Mesodermal cell (in vitro differentiated cells): ENCODE results near the gene CASKIN2.

ENCODE experiments used
- H3K27ac ChIP-seq: 2 replicates; pipeline ENCODE4 v1.7.0; 2013; ENCODE audit warnings: mild to moderate bottlenecking, low read depth, low read length, moderate library complexity; ENCODE audit not compliant: severe bottlenecking
- H3K36me3 ChIP-seq: 2 replicates; pipeline ENCODE4 v1.7.1; 2013; ENCODE audit warnings: mild to moderate bottlenecking, low read length, moderate library complexity; ENCODE audit not compliant: control insufficient read depth, insufficient read depth
- H3K4me1 ChIP-seq: one replicate; pipeline ENCODE4 v1.7.1; 2013; ENCODE audit warnings: mild to moderate bottlenecking, low read length; ENCODE audit not compliant: insufficient read depth, control insufficient read depth, poor library complexity, severe bottlenecking
- H3K4me3 ChIP-seq: 2 replicates; pipeline ENCODE4 v1.7.0; 2013; ENCODE audit warnings: low read length, control low read depth, mild to moderate bottlenecking; ENCODE audit not compliant: insufficient read depth, poor library complexity, severe bottlenecking; ENCODE audit errors: extremely low read depth
- H3K9me3 ChIP-seq: 2 replicates; pipeline ENCODE4 v1.7.1; 2013; ENCODE audit warnings: mild to moderate bottlenecking, low read length, moderate library complexity; ENCODE audit not compliant: control insufficient read depth
- WGBS, 2 experiments: methylation state at CpG; one replicate each; pipeline ENCODE4 v1.1.5; 2013; ENCODE audit warnings: missing lambda C conversion rate in 2 of 2; ENCODE audit not compliant: insufficient coverage in 2 of 2; 5-methylcytosine and 5-hydroxymethylcytosine counted together

The CASKIN2 gene

GRCh38 chr17:75509528-75510258 is 5.6 kb downstream of the CASKIN2 start:
- Histone ChIP-seq H3K27ac (no peak overlapping the region), H3K4me1 (peaks cover 17% of the 10 kb centered on the region), H3K4me3 (no peak overlapping the region), H3K36me3 (peaks cover 50% of the 10 kb centered on the region), H3K9me3 (no peaks in the 10 kb centered on the region)
- 94% methylated on average over 6 to 10 of the region's 19 CpGs for whole genome bisulfite sequencing, 2 experiments

GRCh38 chr17:75508931-75509361 is 6.4 kb downstream of the CASKIN2 start:
- H3K9me3 ChIP-seq = no peaks in the 10 kb centered on the region
- peaks cover 55% of the 10 kb centered on the region for H3K36me3 ChIP-seq
- 93 to 97% methylated on average over 4 to 5 of the region's 5 CpGs for WGBS, 2 experiments
- H3K4me3 ChIP-seq = no peak overlapping the region
- H3K4me1 ChIP-seq = peaks cover 11% of the 10 kb centered on the region
- H3K27ac ChIP-seq = no peak overlapping the region

- WGBS, 2 experiments = 85 to 87% methylated on average over 15 to 20 of the region's 27 CpGs
- peaks cover 5% of the 10 kb centered on the region for H3K4me1 ChIP-seq
Measured at GRCh38 chr17:75507733-75508719, 7.3 kb downstream of the CASKIN2 start.

GRCh38 chr17:75506888-75507287 is 8.4 kb downstream of the CASKIN2 start:
- Histone ChIP-seq H3K4me3 (no peak overlapping the region), H3K9me3 (no peaks in the 10 kb centered on the region), H3K36me3 (peaks cover 42% of the 10 kb centered on the region), H3K27ac (no peak overlapping the region), H3K4me1 (peaks cover 4% of the 10 kb centered on the region)
- 96 to 97% methylated on average over 18 to 20 of the region's 20 CpGs for WGBS, 2 experiments

More at GRCh38 chr17:75507733-75508719, 7.3 kb downstream of the CASKIN2 start:
- Histone ChIP-seq H3K4me3 (no peak overlapping the region), H3K36me3 (peaks cover 49% of the 10 kb centered on the region), H3K9me3 (no peaks in the 10 kb centered on the region), H3K27ac (no peak overlapping the region)

GRCh38 chr17:75506134-75506533 is 9.2 kb downstream of the CASKIN2 start:
- Histone ChIP-seq H3K36me3 (peaks cover 42% of the 10 kb centered on the region), H3K9me3 (no peaks in the 10 kb centered on the region), H3K27ac (no peak overlapping the region), H3K4me1 (peaks cover 4% of the 10 kb centered on the region), H3K4me3 (no peak overlapping the region)
- WGBS, 2 experiments = 96% methylated on average over 10 to 13 of the region's 21 CpGs

- H3K4me3 ChIP-seq = no peak overlapping the region
- H3K4me1 ChIP-seq = peaks cover 2% of the 10 kb centered on the region
- 94 to 97% methylated on average over 12 to 15 of the region's 15 CpGs for WGBS, 2 experiments
- no peaks in the 10 kb centered on the region for H3K9me3 ChIP-seq
- no peak overlapping the region for H3K27ac ChIP-seq
- H3K36me3 ChIP-seq = peaks cover 47% of the 10 kb centered on the region
Measured at GRCh38 chr17:75505640-75506039, 9.7 kb downstream of the CASKIN2 start.

- no peaks in the 10 kb centered on the region for H3K9me3 ChIP-seq
- H3K4me1 ChIP-seq = no peaks in the 10 kb centered on the region
- WGBS, 2 experiments = 89 to 100% methylated on average over 3 to 4 of the region's 4 CpGs
- no peak overlapping the region for H3K4me3 ChIP-seq
- H3K27ac ChIP-seq = no peak overlapping the region
- H3K36me3 ChIP-seq = peaks cover 53% of the 10 kb centered on the region
Measured at GRCh38 chr17:75505152-75505409, 10.3 kb downstream of the CASKIN2 start.

- Histone ChIP-seq H3K4me1 (no peaks in the 10 kb centered on the region), H3K9me3 (no peaks in the 10 kb centered on the region), H3K36me3 (peaks cover 58% of the 10 kb centered on the region), H3K4me3 (no peak overlapping the region), H3K27ac (no peak overlapping the region)
- WGBS, 2 experiments = 89 to 92% methylated on average over 27 to 28 of the region's 32 CpGs
Measured at GRCh38 chr17:75504347-75505151, 10.8 kb downstream of the CASKIN2 start.

GRCh38 chr17:75503976-75504346 is 11.4 kb downstream of the CASKIN2 start:
- 90 to 94% methylated on average over 2 to 12 of the region's 13 CpGs for WGBS, 2 experiments
- Histone ChIP-seq H3K36me3 (peaks cover 61% of the 10 kb centered on the region), H3K4me1 (no peaks in the 10 kb centered on the region), H3K4me3 (no peak overlapping the region), H3K27ac (no peak overlapping the region), H3K9me3 (no peaks in the 10 kb centered on the region)

- Histone ChIP-seq H3K4me3 (no peak overlapping the region), H3K27ac (no peak overlapping the region), H3K9me3 (no peaks in the 10 kb centered on the region), H3K4me1 (no peaks in the 10 kb centered on the region), H3K36me3 (peaks cover 64% of the 10 kb centered on the region)
- 91 to 98% methylated on average over 14 to 21 of the region's 23 CpGs for WGBS, 2 experiments
Measured at GRCh38 chr17:75503337-75503950, 11.9 kb downstream of the CASKIN2 start.
